ENCODE data around the gene USE1.

DNA sequence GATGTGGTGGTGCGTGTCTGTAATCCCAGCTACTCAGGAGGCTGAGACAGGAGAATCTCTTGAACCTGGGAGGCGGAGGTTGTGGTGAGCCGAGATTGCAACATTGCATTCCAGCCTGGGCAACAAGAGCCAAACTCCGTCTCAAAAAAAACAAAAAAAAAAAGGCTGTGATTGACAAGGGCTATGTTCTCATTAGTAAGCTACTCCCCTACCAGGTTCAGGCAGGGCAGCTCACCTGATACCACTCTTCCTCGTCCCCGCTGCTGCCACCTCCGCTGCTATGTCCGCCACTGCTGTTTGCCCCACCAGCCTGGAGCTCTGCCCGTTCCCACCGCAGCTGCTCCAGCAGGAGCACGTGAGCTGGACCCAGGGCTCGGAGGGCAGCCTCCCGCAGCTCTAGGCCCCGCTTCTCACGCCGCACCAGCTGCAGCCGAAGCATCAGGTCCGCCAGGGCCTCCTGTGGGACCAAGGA, 40.0 kb downstream of the USE1 start:
- no peak for TF ChIP-seq POLR2AphosphoS5 (IDR thresholded peaks at IDR 0.05)
- TF ChIP-seq, protein P1, sequence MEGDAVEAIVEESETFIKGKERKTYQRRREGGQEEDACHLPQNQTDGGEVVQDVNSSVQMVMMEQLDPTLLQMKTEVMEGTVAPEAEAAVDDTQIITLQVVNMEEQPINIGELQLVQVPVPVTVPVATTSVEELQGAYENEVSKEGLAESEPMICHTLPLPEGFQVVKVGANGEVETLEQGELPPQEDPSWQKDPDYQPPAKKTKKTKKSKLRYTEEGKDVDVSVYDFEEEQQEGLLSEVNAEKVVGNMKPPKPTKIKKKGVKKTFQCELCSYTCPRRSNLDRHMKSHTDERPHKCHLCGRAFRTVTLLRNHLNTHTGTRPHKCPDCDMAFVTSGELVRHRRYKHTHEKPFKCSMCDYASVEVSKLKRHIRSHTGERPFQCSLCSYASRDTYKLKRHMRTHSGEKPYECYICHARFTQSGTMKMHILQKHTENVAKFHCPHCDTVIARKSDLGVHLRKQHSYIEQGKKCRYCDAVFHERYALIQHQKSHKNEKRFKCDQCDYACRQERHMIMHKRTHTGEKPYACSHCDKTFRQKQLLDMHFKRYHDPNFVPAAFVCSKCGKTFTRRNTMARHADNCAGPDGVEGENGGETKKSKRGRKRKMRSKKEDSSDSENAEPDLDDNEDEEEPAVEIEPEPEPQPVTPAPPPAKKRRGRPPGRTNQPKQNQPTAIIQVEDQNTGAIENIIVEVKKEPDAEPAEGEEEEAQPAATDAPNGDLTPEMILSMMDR (IDR thresholded peaks at IDR 0.05): no peak

All from stomach (tissue), 4 donors.